HepG2 (cell line): Measurements from ENCODE around the gene CCDC18. TPM values are rescaled to one million over a fixed set of nuclear protein-coding genes. Genes with fewer than 3 reads are reported as not detected.

Experiments used
- SALL1 ChIP-seq: sonication (generic); formaldehyde crosslinking; IDR thresholded peaks from 2 replicates; pipeline ENCODE4 v1.8.0; 2022; ENCODE audit warnings: mild to moderate bottlenecking, missing genetic modification reagents
- ZNF713 ChIP-seq: sonication (generic); formaldehyde crosslinking; IDR thresholded peaks from 2 replicates; pipeline ENCODE4 v1.4.0; 2020; ENCODE audit warnings: mild to moderate bottlenecking, missing genetic modification reagents
- polyA plus RNA-seq, 8 experiments: library from polyadenylated mRNA; depleted of rRNA in 3 of 8; stranded (reverse) in 7 of 8; unstranded in 1 of 8; fragments of >200 nt; fragmentation: Illumina TruSeq in 4 of 8; extraction: Trizol in 4 of 8; gene quantifications; 2 replicates each; pipeline versions ENCODE4 v1.2.1 to v1.2.3, GENCODE V29; 2011 to 2016; ENCODE audit warnings: low read depth in 4 of 8, missing spikeins in 1 of 8, mixed read lengths in 1 of 8; ENCODE audit not compliant: insufficient read depth in 1 of 8
- total RNA-seq, 5 experiments: library from RNA; depleted of rRNA; stranded (reverse); fragments of >200 nt; fragmentation: Illumina TruSeq; extraction: Trizol; gene quantifications; 2 replicates each; pipeline ENCODE4 v1.2.3, GENCODE V29; 2016; ENCODE audit warnings: low read depth in 1 of 5
- TF ChIP-seq, protein P1 (sequence below): sonication (generic); formaldehyde crosslinking; IDR thresholded peaks from 2 replicates; pipeline ENCODE4 v1.4.0; 2020; ENCODE audit warnings: mild to moderate bottlenecking, missing genetic modification reagents
- TF ChIP-seq, protein P2 (sequence below): sonication (generic); formaldehyde crosslinking; IDR thresholded peaks from 2 replicates; pipeline ENCODE4 v1.5.0; 2020; ENCODE audit warnings: mild to moderate bottlenecking, missing genetic modification reagents

Gene CCDC18
- total and polyA plus RNA-seq, 2 of the 13 experiments (the other 11 are each of a cell fraction or from before 2014, with no cell fraction given): 1.9 to 18.4 TPM

DNA sequence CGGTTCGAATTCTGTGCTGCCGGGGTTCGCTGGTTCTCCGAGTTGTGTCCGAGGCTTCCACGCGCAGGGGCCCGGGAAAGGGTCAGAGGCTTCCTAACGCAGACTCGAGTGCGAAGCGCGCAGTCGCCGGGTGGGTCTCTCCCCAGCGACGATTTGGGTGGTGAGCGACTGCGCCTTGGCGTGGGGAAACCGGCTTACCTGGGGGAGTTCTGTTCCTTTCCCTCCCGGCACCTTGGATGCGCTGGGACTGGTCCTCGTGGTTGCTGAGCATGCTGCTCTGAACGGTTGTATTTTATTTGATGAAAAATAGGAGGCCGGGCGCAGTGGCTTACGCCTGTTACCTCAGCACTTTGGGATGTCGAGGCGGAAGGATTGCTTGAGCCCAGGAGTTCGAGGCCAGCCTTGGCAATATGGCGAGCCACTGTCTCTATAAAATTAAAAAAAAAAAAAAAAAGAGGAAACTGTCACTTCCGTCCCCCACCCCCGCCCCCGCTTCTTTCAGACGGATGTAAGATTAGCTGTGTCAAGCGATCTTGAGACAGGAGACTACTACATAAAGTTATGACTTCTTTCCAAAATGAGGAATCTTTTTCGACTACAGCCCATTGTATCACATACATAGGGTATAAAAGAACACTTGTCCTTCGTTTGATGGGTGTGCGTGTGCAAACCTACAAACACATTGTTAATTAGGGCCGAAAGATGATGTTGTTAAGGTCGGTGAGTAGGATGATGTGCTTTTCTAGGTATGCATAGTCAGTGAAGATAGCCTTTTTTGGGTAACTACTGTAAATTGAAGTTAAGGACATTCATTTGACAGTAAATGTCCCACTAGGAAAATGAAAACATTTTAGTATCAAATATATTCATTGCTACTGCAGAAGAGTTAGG lies at the start of gene CCDC18 (continued):
- TF ChIP-seq, protein P1, sequence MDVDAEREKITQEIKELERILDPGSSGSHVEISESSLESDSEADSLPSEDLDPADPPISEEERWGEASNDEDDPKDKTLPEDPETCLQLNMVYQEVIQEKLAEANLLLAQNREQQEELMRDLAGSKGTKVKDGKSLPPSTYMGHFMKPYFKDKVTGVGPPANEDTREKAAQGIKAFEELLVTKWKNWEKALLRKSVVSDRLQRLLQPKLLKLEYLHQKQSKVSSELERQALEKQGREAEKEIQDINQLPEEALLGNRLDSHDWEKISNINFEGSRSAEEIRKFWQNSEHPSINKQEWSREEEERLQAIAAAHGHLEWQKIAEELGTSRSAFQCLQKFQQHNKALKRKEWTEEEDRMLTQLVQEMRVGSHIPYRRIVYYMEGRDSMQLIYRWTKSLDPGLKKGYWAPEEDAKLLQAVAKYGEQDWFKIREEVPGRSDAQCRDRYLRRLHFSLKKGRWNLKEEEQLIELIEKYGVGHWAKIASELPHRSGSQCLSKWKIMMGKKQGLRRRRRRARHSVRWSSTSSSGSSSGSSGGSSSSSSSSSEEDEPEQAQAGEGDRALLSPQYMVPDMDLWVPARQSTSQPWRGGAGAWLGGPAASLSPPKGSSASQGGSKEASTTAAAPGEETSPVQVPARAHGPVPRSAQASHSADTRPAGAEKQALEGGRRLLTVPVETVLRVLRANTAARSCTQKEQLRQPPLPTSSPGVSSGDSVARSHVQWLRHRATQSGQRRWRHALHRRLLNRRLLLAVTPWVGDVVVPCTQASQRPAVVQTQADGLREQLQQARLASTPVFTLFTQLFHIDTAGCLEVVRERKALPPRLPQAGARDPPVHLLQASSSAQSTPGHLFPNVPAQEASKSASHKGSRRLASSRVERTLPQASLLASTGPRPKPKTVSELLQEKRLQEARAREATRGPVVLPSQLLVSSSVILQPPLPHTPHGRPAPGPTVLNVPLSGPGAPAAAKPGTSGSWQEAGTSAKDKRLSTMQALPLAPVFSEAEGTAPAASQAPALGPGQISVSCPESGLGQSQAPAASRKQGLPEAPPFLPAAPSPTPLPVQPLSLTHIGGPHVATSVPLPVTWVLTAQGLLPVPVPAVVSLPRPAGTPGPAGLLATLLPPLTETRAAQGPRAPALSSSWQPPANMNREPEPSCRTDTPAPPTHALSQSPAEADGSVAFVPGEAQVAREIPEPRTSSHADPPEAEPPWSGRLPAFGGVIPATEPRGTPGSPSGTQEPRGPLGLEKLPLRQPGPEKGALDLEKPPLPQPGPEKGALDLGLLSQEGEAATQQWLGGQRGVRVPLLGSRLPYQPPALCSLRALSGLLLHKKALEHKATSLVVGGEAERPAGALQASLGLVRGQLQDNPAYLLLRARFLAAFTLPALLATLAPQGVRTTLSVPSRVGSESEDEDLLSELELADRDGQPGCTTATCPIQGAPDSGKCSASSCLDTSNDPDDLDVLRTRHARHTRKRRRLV (CRISPR knock-in tag): no peak
- TF ChIP-seq SALL1 (CRISPR knock-in tag): peak; percentile 7; the same call in 1 of the 2 replicates
- TF ChIP-seq, protein P2, sequence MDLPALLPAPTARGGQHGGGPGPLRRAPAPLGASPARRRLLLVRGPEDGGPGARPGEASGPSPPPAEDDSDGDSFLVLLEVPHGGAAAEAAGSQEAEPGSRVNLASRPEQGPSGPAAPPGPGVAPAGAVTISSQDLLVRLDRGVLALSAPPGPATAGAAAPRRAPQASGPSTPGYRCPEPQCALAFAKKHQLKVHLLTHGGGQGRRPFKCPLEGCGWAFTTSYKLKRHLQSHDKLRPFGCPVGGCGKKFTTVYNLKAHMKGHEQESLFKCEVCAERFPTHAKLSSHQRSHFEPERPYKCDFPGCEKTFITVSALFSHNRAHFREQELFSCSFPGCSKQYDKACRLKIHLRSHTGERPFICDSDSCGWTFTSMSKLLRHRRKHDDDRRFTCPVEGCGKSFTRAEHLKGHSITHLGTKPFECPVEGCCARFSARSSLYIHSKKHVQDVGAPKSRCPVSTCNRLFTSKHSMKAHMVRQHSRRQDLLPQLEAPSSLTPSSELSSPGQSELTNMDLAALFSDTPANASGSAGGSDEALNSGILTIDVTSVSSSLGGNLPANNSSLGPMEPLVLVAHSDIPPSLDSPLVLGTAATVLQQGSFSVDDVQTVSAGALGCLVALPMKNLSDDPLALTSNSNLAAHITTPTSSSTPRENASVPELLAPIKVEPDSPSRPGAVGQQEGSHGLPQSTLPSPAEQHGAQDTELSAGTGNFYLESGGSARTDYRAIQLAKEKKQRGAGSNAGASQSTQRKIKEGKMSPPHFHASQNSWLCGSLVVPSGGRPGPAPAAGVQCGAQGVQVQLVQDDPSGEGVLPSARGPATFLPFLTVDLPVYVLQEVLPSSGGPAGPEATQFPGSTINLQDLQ (CRISPR knock-in tag): no peak
- TF ChIP-seq ZNF713 (CRISPR knock-in tag): no peak
- TF ChIP-seq, all 625 proteins: peak for 29
